ENCODE results near the gene CLDN9.

The CLDN9 gene

GRCh38 chr16:2980227-2981176 is 32.2 kb upstream of the CLDN9 start, which contains the start of gene PKMYT1:
Gene PKMYT1, minus strand, starts transcription at chr16:2980446. Its CDS starts 789 bp downstream, at chr16:2979657.
- TF ChIP-seq POLR2AphosphoS5 (IDR thresholded peaks at IDR 0.05; ENCODE audit: low read depth, low read length) = peak; percentile 91
- no peak for TF ChIP-seq FOXP2 (optimal IDR thresholded peaks at IDR 0.05; ENCODE audit: borderline replicate concordance, extremely low read depth, extremely low read length, insufficient read depth)
- peak; percentile 67; the same call in 1 of the 2 replicates for TF ChIP-seq TAF1 (IDR thresholded peaks at IDR 0.05; ENCODE audit: borderline replicate concordance, insufficient read depth, low read length)

GRCh38 chr16:2981177-2981898 is 31.4 kb upstream of the CLDN9 start:
- no peak for TF ChIP-seq TAF1 (IDR thresholded peaks at IDR 0.05; ENCODE audit: borderline replicate concordance, insufficient read depth, low read length)
- TF ChIP-seq SIN3A (IDR thresholded peaks at IDR 0.05; ENCODE audit: borderline replicate concordance, insufficient read depth, low read length) = no peak
- no peak for TF ChIP-seq POLR2AphosphoS5 (IDR thresholded peaks at IDR 0.05; ENCODE audit: low read depth, low read length)
- TF ChIP-seq, protein P1, sequence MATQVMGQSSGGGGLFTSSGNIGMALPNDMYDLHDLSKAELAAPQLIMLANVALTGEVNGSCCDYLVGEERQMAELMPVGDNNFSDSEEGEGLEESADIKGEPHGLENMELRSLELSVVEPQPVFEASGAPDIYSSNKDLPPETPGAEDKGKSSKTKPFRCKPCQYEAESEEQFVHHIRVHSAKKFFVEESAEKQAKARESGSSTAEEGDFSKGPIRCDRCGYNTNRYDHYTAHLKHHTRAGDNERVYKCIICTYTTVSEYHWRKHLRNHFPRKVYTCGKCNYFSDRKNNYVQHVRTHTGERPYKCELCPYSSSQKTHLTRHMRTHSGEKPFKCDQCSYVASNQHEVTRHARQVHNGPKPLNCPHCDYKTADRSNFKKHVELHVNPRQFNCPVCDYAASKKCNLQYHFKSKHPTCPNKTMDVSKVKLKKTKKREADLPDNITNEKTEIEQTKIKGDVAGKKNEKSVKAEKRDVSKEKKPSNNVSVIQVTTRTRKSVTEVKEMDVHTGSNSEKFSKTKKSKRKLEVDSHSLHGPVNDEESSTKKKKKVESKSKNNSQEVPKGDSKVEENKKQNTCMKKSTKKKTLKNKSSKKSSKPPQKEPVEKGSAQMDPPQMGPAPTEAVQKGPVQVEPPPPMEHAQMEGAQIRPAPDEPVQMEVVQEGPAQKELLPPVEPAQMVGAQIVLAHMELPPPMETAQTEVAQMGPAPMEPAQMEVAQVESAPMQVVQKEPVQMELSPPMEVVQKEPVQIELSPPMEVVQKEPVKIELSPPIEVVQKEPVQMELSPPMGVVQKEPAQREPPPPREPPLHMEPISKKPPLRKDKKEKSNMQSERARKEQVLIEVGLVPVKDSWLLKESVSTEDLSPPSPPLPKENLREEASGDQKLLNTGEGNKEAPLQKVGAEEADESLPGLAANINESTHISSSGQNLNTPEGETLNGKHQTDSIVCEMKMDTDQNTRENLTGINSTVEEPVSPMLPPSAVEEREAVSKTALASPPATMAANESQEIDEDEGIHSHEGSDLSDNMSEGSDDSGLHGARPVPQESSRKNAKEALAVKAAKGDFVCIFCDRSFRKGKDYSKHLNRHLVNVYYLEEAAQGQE (IDR thresholded peaks at IDR 0.05; ENCODE audit: insufficient read depth in 1 of 2, low read depth in 2 of 2, low read length in 2 of 2) = no peak
- TF ChIP-seq FOXP2 (optimal IDR thresholded peaks at IDR 0.05; ENCODE audit: borderline replicate concordance, extremely low read depth, extremely low read length, insufficient read depth) = no peak

DNA sequence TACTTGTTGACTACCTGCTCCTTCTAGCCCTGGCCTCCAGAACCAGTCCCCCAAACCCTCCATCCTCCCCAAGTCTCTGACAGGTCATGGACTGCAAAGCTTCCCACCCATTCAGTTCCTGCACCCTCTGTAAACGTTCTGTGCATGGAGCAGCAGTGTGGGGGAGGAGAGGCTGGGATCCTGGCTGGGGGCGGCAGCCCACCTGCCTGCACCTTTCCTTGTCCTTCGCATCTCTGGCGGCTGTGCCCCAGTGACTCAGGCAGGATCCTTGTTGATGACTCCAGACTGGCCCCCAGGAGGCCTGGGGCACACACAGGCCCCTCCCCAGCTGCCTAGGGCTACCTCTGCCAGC is 30.8 kb upstream of the CLDN9 start:
- TF ChIP-seq FOXP2 (optimal IDR thresholded peaks at IDR 0.05; ENCODE audit: borderline replicate concordance, extremely low read depth, extremely low read length, insufficient read depth) = no peak
- TF ChIP-seq POLR2AphosphoS5 (IDR thresholded peaks at IDR 0.05; ENCODE audit: low read depth, low read length) = no peak
- TF ChIP-seq, protein P1 (IDR thresholded peaks at IDR 0.05; ENCODE audit: insufficient read depth in 1 of 2, low read depth in 2 of 2, low read length in 2 of 2) = no peak
- TF ChIP-seq SIN3A (IDR thresholded peaks at IDR 0.05; ENCODE audit: borderline replicate concordance, insufficient read depth, low read length) = no peak
- TF ChIP-seq TAF1 (IDR thresholded peaks at IDR 0.05; ENCODE audit: borderline replicate concordance, insufficient read depth, low read length) = no peak

DNA sequence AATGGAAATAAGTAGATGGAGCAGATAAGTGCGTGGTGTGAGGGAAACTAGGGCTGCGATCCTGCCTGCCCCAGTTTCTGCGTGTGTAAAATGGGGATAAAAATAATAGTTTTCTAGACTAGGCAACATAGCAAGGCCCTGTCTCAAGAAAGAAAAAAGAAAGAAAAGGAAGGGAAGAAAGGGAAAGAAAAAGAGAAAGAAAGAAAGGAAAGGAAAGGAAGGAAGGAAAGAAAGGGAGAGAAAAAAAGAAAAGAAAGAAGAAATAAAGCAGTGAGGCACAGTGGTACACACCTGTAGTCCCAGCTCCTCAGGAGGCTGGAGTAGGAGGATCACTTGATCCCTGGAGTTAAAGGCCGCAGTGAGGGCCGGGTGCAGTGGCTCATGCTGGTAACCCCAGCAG is 30.3 kb upstream of the CLDN9 start:
- TF ChIP-seq FOXP2 (optimal IDR thresholded peaks at IDR 0.05; ENCODE audit: borderline replicate concordance, extremely low read depth, extremely low read length, insufficient read depth) = no peak

DNA sequence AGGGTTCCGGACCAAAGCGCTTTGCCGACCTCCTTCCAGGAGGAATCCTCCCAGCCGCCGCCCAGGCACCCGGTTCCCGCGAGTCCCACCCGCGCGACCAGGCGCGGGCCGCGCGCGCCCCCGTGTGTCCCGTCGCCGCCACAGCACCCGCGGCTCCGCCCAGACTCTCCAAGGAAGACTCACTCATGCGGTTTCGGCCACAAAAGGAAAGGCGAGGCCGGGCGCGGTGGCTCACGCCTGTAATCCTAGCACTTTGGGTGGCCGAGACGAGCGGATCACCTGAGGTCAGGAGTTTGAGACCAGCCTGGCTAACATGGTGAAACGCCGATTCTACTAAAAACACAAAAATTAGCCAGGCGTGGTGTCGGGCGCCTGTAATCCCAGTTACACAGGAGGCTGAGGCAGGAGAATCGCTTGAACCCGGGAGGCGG is 29.0 kb upstream of the CLDN9 start:
- TF ChIP-seq TAF1 (IDR thresholded peaks at IDR 0.05; ENCODE audit: borderline replicate concordance, insufficient read depth, low read length) = no peak
- TF ChIP-seq FOXP2 (optimal IDR thresholded peaks at IDR 0.05; ENCODE audit: borderline replicate concordance, extremely low read depth, extremely low read length, insufficient read depth) = no peak
- TF ChIP-seq POLR2AphosphoS5 (IDR thresholded peaks at IDR 0.05; ENCODE audit: low read depth, low read length) = peak; percentile 38; the same call in 1 of the 2 replicates
- TF ChIP-seq, protein P1 (IDR thresholded peaks at IDR 0.05; ENCODE audit: insufficient read depth in 1 of 2, low read depth in 2 of 2, low read length in 2 of 2) = no peak
- no peak for TF ChIP-seq SIN3A (IDR thresholded peaks at IDR 0.05; ENCODE audit: borderline replicate concordance, insufficient read depth, low read length)

All from PFSK-1 (cell line).